ENCODE results near the gene CHAC2. TPM values are rescaled to one million over a fixed set of nuclear protein-coding genes. Genes with fewer than 3 reads are reported as not detected.
A peak's percentile ranks its signal among the peaks of the same experiment; 100 is the strongest.
"Not testable (repeated sequence)": the region's sequence is repeated elsewhere in the genome, so short reads cannot be mapped to it uniquely, and the experiment has no call there.

The CHAC2 gene
- total RNA-seq, 1 donor from 2014 or later = 10.3 TPM

DNA sequence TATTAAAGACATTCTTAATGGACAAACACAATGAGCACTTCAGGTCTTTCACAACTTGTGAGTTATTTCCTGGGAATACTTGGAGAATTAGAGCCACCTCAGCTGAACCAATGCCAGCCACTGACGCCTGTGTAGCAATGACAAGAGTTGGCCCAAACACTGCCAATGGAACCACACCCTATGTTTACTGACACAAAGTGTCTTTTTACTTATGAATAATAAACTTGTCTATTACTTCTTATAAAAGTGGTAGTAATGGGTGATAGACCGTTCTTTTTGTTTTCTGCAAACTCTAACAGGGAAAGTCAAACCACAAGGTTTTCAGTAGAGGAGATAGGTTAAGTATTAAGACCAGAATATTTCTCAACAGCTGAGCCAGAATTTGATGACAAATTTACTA, 12.5 kb upstream of the CHAC2 start:
- H3K4me3 ChIP-seq (ENCODE audit: low read depth, low read length) = no peak overlapping the region
- no peak for TF ChIP-seq CTCF (conservative IDR thresholded peaks at IDR 0.05; ENCODE audit: low read depth, low read length)
- no peak for DNase-seq (ENCODE audit: low read depth)

DNA sequence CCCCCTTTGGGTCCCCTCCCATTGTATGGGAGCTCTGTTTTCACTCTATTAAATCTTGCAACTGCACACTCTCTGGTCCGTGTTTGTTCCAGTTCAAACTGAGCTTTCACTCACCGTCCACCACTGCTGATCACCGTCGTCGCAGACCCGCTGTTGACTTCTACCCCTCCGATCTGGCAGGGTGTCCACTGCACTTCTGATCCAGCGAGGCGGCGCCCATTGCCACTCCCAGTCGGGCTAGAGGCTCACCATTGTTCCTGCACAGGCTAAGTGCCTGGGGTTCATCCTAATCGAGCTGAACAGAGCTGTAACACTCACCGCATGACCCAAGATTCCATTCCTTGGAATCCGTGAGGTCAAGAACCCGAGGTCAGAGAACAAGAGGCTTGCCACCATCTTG, 11.0 kb upstream of the CHAC2 start:
- TF ChIP-seq CTCF (conservative IDR thresholded peaks at IDR 0.05; ENCODE audit: low read depth, low read length) = no peak
- DNase-seq (ENCODE audit: low read depth) = no peak
- no peak overlapping the region for H3K4me3 ChIP-seq (ENCODE audit: low read depth, low read length)

DNA sequence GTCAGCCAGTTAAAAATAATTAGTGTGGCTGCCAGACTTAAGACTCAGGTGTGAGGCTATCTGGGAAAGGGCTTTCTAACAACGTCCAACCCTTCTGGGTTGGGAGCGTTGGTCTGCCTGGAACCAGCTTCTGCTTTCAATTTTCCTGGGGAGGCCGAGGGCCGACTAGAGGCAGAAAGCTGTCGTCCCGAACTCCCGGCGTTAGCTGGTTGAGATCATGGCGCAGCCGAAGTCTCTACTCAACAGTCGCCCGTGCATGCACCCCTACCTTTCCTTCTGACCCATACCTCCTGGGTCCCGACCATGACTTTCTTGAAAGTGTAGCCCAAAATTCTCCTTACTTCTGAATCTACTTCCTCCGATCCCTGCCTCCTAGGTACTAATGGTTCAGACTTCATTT, 10.4 kb upstream of the CHAC2 start:
- H3K4me3 ChIP-seq (ENCODE audit: low read depth, low read length); DNase-seq (ENCODE audit: low read depth): not testable (repeated sequence)

DNA sequence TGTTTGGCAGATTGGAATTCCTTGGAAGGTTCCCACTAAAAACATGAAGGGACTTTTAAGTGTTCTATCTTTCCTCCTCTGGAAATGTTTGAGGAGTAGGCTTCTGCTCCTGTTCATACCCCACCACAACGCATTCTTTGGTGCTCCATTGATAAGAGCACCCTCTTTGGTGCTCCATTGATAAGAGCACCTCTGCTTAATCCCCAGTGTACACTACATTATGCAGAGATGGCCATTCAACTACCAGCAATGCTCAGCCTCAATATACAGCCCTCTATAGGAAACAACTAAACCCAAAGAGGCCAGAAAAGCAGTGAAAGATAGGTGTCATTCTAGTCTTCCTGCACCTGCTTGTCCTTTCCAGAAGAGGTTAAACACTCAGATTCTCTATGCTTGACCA, 1.8 kb upstream of the CHAC2 start:
- no peak overlapping the region for H3K4me3 ChIP-seq (ENCODE audit: low read depth, low read length)
- DNase-seq (ENCODE audit: low read depth) = no peak
- TF ChIP-seq CTCF (conservative IDR thresholded peaks at IDR 0.05; ENCODE audit: low read depth, low read length) = no peak

- DNase-seq (ENCODE audit: low read depth) = no peak
- TF ChIP-seq CTCF (conservative IDR thresholded peaks at IDR 0.05; ENCODE audit: low read depth, low read length) = no peak
- peak overlapping the region; percentile 87 for H3K4me3 ChIP-seq (ENCODE audit: low read depth, low read length)
Measured at GRCh38 chr2:53768242-53768542, 588 bp downstream of the CHAC2 start.

GRCh38 chr2:53769318-53769945, 1.8 kb downstream of the CHAC2 start:
- H3K4me3 ChIP-seq (ENCODE audit: low read depth, low read length) = no peak overlapping the region
- DNase-seq (ENCODE audit: low read depth) = no peak
- TF ChIP-seq CTCF (conservative IDR thresholded peaks at IDR 0.05; ENCODE audit: low read depth, low read length) = no peak

DNA sequence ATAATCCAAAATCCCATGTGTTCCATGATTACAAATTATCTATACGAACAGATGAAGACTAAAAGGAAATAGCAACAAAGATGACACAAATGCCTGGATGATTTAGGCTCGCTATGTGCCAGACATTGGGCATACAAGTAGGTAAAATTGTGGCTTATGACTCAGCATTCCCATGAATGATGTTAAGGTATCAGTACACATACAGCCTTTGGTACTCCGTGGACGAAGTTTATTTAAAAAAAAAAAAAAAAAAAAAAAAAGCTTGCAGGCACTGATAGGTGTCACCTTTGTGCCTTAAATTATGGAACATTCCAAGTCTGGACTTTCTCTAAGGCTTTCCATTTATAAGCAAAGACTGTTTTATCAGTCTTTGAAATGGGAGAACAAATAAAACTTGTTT, 2.7 kb downstream of the CHAC2 start:
- H3K4me3 ChIP-seq (ENCODE audit: low read depth, low read length) = no peak overlapping the region
- TF ChIP-seq CTCF (conservative IDR thresholded peaks at IDR 0.05; ENCODE audit: low read depth, low read length) = no peak
- DNase-seq (ENCODE audit: low read depth) = no peak

Measured in epithelial cell of proximal tubule (primary cell).